Right renal cortex interstitium (tissue), 3 donors: ENCODE data around the gene PTCH1. TPM values are rescaled to one million over a fixed set of nuclear protein-coding genes. Genes with fewer than 3 reads are reported as not detected.
A peak's percentile ranks its signal among the peaks of the same experiment; 100 is the strongest.

Experiments used
- DNase-seq, 3 donors: peaks; one replicate each; pipeline ENCODE4 v3.0.0-alpha.2; 2013; ENCODE audit warnings: low read depth in 3 of 3, low spot score in 2 of 3
- polyA plus RNA-seq, 3 donors: library from polyadenylated mRNA; unstranded; fragments of 120-200 nt; gene quantifications; one replicate each; pipeline ENCODE4 v1.2.1, GENCODE V29; 2013; ENCODE audit not compliant: insufficient read length in 3 of 3

The PTCH1 gene
- polyA plus RNA-seq, 3 donors = 26.0 to 28.3 (median 26.8) TPM

- no peak for DNase-seq
Observed at GRCh38 chr9:95446259-95446658, 70.5 kb downstream of the PTCH1 start.

GRCh38 chr9:95444160-95444559 is 72.6 kb downstream of the PTCH1 start:
- no peak for DNase-seq

- DNase-seq = no peak
Observed at GRCh38 chr9:95443301-95443700, 73.5 kb downstream of the PTCH1 start.

- no peak for DNase-seq
Observed at GRCh38 chr9:95441081-95441480, 75.7 kb downstream of the PTCH1 start.

- no peak for DNase-seq
Observed at GRCh38 chr9:95440447-95440846, 76.3 kb downstream of the PTCH1 start.

- no peak for DNase-seq
Observed at GRCh38 chr9:95438561-95439357, 78.0 kb downstream of the PTCH1 start.

GRCh38 chr9:95437559-95437958 is 79.2 kb downstream of the PTCH1 start:
- no peak for DNase-seq

GRCh38 chr9:95436416-95436815 is 80.4 kb downstream of the PTCH1 start:
- DNase-seq = no peak

- no peak for DNase-seq
Observed at GRCh38 chr9:95435074-95435728, 81.6 kb downstream of the PTCH1 start.

GRCh38 chr9:95434116-95435073 is 82.4 kb downstream of the PTCH1 start:
- no peak for DNase-seq

- DNase-seq = no peak
Observed at GRCh38 chr9:95433096-95433819, 83.5 kb downstream of the PTCH1 start.

- no peak for DNase-seq
Observed at GRCh38 chr9:95431286-95431685, 85.5 kb downstream of the PTCH1 start.

- no peak for DNase-seq
Observed at GRCh38 chr9:95429948-95430620, 86.7 kb downstream of the PTCH1 start.

- no peak for DNase-seq
Observed at GRCh38 chr9:95429096-95429495, 87.7 kb downstream of the PTCH1 start.

- DNase-seq = peak in 2 of 3 donors; percentile 21 to 33
Observed at GRCh38 chr9:95425910-95426551, 90.7 kb downstream of the PTCH1 start.

- no peak for DNase-seq
Observed at GRCh38 chr9:95422650-95423049, 94.1 kb downstream of the PTCH1 start.

GRCh38 chr9:95420518-95420917 is 96.3 kb downstream of the PTCH1 start:
- DNase-seq = no peak

GRCh38 chr9:95419444-95419843 is 97.3 kb downstream of the PTCH1 start:
- no peak for DNase-seq

GRCh38 chr9:95415158-95415557 is 101.6 kb downstream of the PTCH1 start:
- DNase-seq = no peak
